ENCODE results near the gene FOXP3. TPM values are rescaled to one million over a fixed set of nuclear protein-coding genes. Genes with fewer than 3 reads are reported as not detected.

Gene FOXP3
- total RNA-seq, 1 donor from 2014 or later = 1.5 TPM

GRCh38 chrX:49214996-49215526, 49.4 kb downstream of the FOXP3 start:
- TF ChIP-seq, protein P1, sequence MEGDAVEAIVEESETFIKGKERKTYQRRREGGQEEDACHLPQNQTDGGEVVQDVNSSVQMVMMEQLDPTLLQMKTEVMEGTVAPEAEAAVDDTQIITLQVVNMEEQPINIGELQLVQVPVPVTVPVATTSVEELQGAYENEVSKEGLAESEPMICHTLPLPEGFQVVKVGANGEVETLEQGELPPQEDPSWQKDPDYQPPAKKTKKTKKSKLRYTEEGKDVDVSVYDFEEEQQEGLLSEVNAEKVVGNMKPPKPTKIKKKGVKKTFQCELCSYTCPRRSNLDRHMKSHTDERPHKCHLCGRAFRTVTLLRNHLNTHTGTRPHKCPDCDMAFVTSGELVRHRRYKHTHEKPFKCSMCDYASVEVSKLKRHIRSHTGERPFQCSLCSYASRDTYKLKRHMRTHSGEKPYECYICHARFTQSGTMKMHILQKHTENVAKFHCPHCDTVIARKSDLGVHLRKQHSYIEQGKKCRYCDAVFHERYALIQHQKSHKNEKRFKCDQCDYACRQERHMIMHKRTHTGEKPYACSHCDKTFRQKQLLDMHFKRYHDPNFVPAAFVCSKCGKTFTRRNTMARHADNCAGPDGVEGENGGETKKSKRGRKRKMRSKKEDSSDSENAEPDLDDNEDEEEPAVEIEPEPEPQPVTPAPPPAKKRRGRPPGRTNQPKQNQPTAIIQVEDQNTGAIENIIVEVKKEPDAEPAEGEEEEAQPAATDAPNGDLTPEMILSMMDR (IDR thresholded peaks at IDR 0.05) = no peak
- TF ChIP-seq POLR2A (IDR thresholded peaks at IDR 0.05) = no peak
- no peak for TF ChIP-seq POLR2AphosphoS5 (IDR thresholded peaks at IDR 0.05; ENCODE audit: insufficient read depth in 1 of 2, low read depth in 1 of 2)
- no peak for DNase-seq (ENCODE audit: extremely low spot score in 2 of 2)
- intact Hi-C loops (cut with DNase I) = no loop called here
- Histone ChIP-seq H3K4me1 (no peaks in the 10 kb centered on the region), H3K27me3 (no peaks in the 10 kb centered on the region), H3K27ac (no peak overlapping the region), H3K4me3 (no peak overlapping the region), H3K36me3 (no peaks in the 10 kb centered on the region), H3K9me3 (no peaks in the 10 kb centered on the region)

- intact Hi-C loops (cut with DNase I) = no loop called here
- no peak for TF ChIP-seq POLR2AphosphoS5 (IDR thresholded peaks at IDR 0.05; ENCODE audit: insufficient read depth in 1 of 2, low read depth in 1 of 2)
- TF ChIP-seq POLR2A (IDR thresholded peaks at IDR 0.05) = no peak
- TF ChIP-seq, protein P1 (IDR thresholded peaks at IDR 0.05) = no peak
- DNase-seq (ENCODE audit: extremely low spot score in 2 of 2) = no peak
These were observed 50.1 kb downstream of the FOXP3 start for GRCh38 chrX:49214416-49214815.

GRCh38 chrX:49212861-49213260, 51.6 kb downstream of the FOXP3 start:
- TF ChIP-seq, protein P1 (IDR thresholded peaks at IDR 0.05) = no peak
- TF ChIP-seq POLR2A (IDR thresholded peaks at IDR 0.05) = no peak
- no peak for TF ChIP-seq POLR2AphosphoS5 (IDR thresholded peaks at IDR 0.05; ENCODE audit: insufficient read depth in 1 of 2, low read depth in 1 of 2)
- Histone ChIP-seq H3K27ac (no peak overlapping the region), H3K9me3 (no peaks in the 10 kb centered on the region), H3K27me3 (no peaks in the 10 kb centered on the region), H3K4me1 (no peaks in the 10 kb centered on the region), H3K4me3 (no peak overlapping the region), H3K36me3 (no peaks in the 10 kb centered on the region)
- no peak for DNase-seq (ENCODE audit: extremely low spot score in 2 of 2)
- intact Hi-C loops (cut with DNase I) = no loop called here

More at GRCh38 chrX:49214416-49214815, 50.1 kb downstream of the FOXP3 start:
- Histone ChIP-seq H3K36me3 (no peaks in the 10 kb centered on the region), H3K4me3 (no peak overlapping the region), H3K4me1 (no peaks in the 10 kb centered on the region), H3K9me3 (no peaks in the 10 kb centered on the region), H3K27ac (no peak overlapping the region), H3K27me3 (no peaks in the 10 kb centered on the region)

DNA sequence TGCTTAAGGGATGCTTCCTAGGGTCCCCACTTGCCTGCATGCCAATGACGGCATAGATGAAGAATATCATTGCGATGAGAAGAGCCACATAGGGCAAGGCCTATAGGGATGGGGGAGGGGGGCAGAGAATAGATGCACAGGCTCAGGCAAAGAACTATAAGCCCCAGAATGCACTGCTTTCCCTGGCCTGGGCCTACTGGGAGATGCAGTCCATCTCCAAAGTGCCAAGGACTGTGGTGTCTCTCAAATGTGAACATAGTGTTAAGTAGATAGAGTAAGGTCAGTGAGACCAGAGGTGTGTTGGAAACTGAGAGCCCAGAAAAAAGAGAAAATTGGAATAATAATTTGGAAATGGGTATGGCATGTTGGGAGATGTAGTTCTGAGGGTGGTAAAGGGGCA, 52.3 kb downstream of the FOXP3 start:
- Histone ChIP-seq H3K27ac (no peak overlapping the region), H3K4me3 (no peak overlapping the region), H3K36me3 (no peaks in the 10 kb centered on the region), H3K27me3 (no peaks in the 10 kb centered on the region), H3K4me1 (no peaks in the 10 kb centered on the region), H3K9me3 (no peaks in the 10 kb centered on the region)
- TF ChIP-seq POLR2AphosphoS5 (IDR thresholded peaks at IDR 0.05; ENCODE audit: insufficient read depth in 1 of 2, low read depth in 1 of 2) = no peak
- TF ChIP-seq POLR2A (IDR thresholded peaks at IDR 0.05) = no peak
- TF ChIP-seq, protein P1 (IDR thresholded peaks at IDR 0.05) = no peak
- DNase-seq (ENCODE audit: extremely low spot score in 2 of 2) = no peak
- intact Hi-C loops (cut with DNase I) = no loop called here

DNA sequence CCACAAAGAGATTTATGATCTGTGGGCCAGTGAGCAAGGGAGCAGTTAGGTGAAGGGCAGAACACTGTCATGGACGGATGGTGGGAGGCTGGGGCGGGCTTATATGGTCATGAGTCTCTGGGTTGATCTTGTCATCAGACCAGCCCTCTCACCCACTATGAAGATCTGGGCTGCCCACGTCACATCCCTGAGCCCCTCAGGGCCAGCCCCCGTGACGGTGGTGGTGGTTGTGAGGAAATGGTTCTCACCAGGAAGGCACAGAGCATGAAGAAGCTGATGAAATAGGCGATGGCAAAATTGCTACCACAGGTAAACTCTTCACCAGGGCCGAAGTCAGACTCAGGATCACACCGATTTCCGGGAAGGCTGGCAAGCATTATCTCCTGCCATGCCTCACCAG, 53.4 kb downstream of the FOXP3 start:
- intact Hi-C loops (cut with DNase I) = no loop called here
- no peak for DNase-seq (ENCODE audit: extremely low spot score in 2 of 2)
- Histone ChIP-seq H3K9me3 (no peaks in the 10 kb centered on the region), H3K27me3 (no peaks in the 10 kb centered on the region), H3K4me1 (no peaks in the 10 kb centered on the region), H3K4me3 (no peak overlapping the region), H3K27ac (no peak overlapping the region), H3K36me3 (no peaks in the 10 kb centered on the region)
- TF ChIP-seq POLR2A (IDR thresholded peaks at IDR 0.05) (no peak), POLR2AphosphoS5 (IDR thresholded peaks at IDR 0.05; ENCODE audit: insufficient read depth in 1 of 2, low read depth in 1 of 2) (no peak)
- TF ChIP-seq, protein P1 (IDR thresholded peaks at IDR 0.05) = no peak

Data from vagina (tissue), 2 donors.